SU-DHL-6 (cell line): Measurements from ENCODE around the gene LMNA.

ENCODE experiments used
- H2AFZ ChIP-seq: fragments of 200-600 bp; sonication (generic); 2 replicates; pipeline ENCODE4 v1.6.1; 2014; ENCODE audit warnings: low read depth, mild to moderate bottlenecking, moderate library complexity, mixed read lengths, antibody characterized with exemption, low read length; ENCODE audit not compliant: severe bottlenecking
- H3F3A ChIP-seq: fragments of 200-600 bp; shearing (Covaris generic); 2 replicates; pipeline ENCODE4 v1.6.0; 2016; ENCODE audit warnings: antibody characterized with exemption, mild to moderate bottlenecking; ENCODE audit not compliant: insufficient read depth
- H3K27ac ChIP-seq: fragments of 200-600 bp; sonication (generic); 2 replicates; pipeline ENCODE4 v1.5.1; 2016; ENCODE audit warnings: low read depth, mild to moderate bottlenecking, low read length, moderate library complexity, mixed read lengths
- H3K27me3 ChIP-seq: fragments of 200-600 bp; sonication (generic), shearing (Covaris generic); 2 replicates; pipeline ENCODE4 v1.6.0; 2014; ENCODE audit warnings: mild to moderate bottlenecking, low read length
- H3K36me3 ChIP-seq: fragments of 200-600 bp; sonication (generic); 2 replicates; pipeline ENCODE4 v1.6.1; 2014; ENCODE audit warnings: mild to moderate bottlenecking, low read length, mixed read lengths
- H3K4me2 ChIP-seq: fragments of 300-600, 200-600 bp; shearing (Covaris generic), sonication (generic); 2 replicates; pipeline ENCODE4 v1.6.0; 2014; ENCODE audit warnings: low read length, low read depth, mild to moderate bottlenecking; ENCODE audit not compliant: poor library complexity, severe bottlenecking
- H3K4me3 ChIP-seq: fragments of 200-600 bp; sonication (generic); 2 replicates; pipeline ENCODE4 v1.5.1; 2014; ENCODE audit warnings: antibody characterized with exemption, low read length, mild to moderate bottlenecking, mixed read lengths; ENCODE audit not compliant: insufficient read depth, poor library complexity, severe bottlenecking
- H3K79me2 ChIP-seq: fragments of 200-600 bp; sonication (generic); 2 replicates; pipeline ENCODE4 v1.6.1; 2014; ENCODE audit warnings: mild to moderate bottlenecking, low read length, moderate library complexity; ENCODE audit not compliant: insufficient read depth
- H3K9ac ChIP-seq: fragments of 200-600 bp; sonication (generic); 2 replicates; pipeline ENCODE4 v1.7.0; 2014; ENCODE audit warnings: mild to moderate bottlenecking, low read length
- H3K9me2 ChIP-seq: fragments of 200-600 bp; sonication (generic); replicated peaks from 2 replicates; pipeline ENCODE4 v1.6.1; 2014; ENCODE audit warnings: low read length; ENCODE audit not compliant: insufficient read depth
- H3K9me3 ChIP-seq: fragments of 200-600 bp; sonication (generic); 2 replicates; pipeline ENCODE4 v1.6.1; 2014; ENCODE audit warnings: low read length, mixed read lengths; ENCODE audit not compliant: insufficient read depth
- H4K20me1 ChIP-seq: fragments of 200-600 bp; sonication (generic); 2 replicates; pipeline ENCODE4 v1.6.1; 2014; ENCODE audit warnings: low read depth, mild to moderate bottlenecking, antibody characterized with exemption, low read length, moderate library complexity, mixed read lengths
- EZH2phosphoT487 ChIP-seq: fragments of 200-600 bp; sonication (generic), shearing (Covaris generic); conservative IDR thresholded peaks from 2 replicates; pipeline ENCODE4 v1.6.1; 2018; ENCODE audit warnings: mild to moderate bottlenecking, antibody characterized with exemption, low read length, moderate library complexity, mixed read lengths
- TF ChIP-seq, protein P1 (sequence below): fragments of 200-600 bp; sonication (generic); IDR thresholded peaks from one replicate; pipeline ENCODE4 v1.5.1; 2017; ENCODE audit warnings: antibody characterized with exemption, mild to moderate bottlenecking, low read length, moderate library complexity; ENCODE audit not compliant: insufficient read depth, poor library complexity, severe bottlenecking

The LMNA gene

DNA sequence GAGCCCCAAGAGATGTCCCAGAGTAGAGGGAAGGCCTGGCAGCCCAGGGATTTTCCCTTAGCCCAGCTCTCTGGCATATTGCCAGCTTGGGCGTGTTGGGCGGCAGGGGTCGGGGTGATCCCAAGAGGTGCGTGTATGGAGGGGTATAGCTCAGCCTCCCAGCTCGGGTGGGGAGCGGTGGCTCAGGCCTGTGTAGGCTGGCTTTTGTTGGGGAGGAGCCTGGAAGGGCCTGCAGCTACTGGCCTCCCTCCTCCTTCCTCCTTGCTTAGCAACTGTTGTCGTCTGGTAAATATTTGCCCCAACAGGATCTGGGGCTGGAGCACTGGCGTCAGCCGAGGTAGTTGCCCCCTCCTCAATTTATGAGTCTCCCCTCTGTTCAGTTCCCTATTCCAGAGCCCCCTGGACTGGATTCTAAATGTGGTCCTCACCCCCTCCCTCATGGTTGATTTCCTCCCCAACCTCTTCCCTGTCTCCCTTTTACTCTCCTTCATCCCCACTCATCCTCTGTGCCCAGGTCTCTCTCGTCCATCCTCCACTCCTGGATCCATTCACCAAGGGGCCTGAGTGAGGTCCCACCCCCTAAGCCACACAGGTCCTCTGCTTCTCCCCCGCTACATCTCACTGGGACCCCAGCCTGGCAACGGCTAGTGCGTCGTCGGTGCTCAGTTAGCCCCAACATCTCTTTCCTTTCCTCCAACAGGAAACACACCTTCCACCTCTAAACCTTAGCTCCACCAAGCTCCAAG, 10.3 kb upstream of the LMNA start:
- H3K4me3 ChIP-seq = no peak overlapping the region
- H3K9ac ChIP-seq = no peak overlapping the region
- H3K9me3 ChIP-seq = no peaks in the 10 kb centered on the region
- no peaks in the 10 kb centered on the region for H3K36me3 ChIP-seq
- no peaks in the 10 kb centered on the region for H3K27me3 ChIP-seq
- no peak overlapping the region for H3K4me2 ChIP-seq
- H3F3A ChIP-seq = peaks cover 11% of the 10 kb centered on the region; the same call in 1 of the 2 replicates
- H3K27ac ChIP-seq = no peak overlapping the region
- H2AFZ ChIP-seq = no peak overlapping the region
- no peak for TF ChIP-seq EZH2phosphoT487
- TF ChIP-seq, protein P1, sequence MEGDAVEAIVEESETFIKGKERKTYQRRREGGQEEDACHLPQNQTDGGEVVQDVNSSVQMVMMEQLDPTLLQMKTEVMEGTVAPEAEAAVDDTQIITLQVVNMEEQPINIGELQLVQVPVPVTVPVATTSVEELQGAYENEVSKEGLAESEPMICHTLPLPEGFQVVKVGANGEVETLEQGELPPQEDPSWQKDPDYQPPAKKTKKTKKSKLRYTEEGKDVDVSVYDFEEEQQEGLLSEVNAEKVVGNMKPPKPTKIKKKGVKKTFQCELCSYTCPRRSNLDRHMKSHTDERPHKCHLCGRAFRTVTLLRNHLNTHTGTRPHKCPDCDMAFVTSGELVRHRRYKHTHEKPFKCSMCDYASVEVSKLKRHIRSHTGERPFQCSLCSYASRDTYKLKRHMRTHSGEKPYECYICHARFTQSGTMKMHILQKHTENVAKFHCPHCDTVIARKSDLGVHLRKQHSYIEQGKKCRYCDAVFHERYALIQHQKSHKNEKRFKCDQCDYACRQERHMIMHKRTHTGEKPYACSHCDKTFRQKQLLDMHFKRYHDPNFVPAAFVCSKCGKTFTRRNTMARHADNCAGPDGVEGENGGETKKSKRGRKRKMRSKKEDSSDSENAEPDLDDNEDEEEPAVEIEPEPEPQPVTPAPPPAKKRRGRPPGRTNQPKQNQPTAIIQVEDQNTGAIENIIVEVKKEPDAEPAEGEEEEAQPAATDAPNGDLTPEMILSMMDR = no peak
- H3K79me2 ChIP-seq = no peaks in the 10 kb centered on the region
- H4K20me1 ChIP-seq = no peaks in the 10 kb centered on the region
- H3K9me2 ChIP-seq = no peaks in the 10 kb centered on the region

DNA sequence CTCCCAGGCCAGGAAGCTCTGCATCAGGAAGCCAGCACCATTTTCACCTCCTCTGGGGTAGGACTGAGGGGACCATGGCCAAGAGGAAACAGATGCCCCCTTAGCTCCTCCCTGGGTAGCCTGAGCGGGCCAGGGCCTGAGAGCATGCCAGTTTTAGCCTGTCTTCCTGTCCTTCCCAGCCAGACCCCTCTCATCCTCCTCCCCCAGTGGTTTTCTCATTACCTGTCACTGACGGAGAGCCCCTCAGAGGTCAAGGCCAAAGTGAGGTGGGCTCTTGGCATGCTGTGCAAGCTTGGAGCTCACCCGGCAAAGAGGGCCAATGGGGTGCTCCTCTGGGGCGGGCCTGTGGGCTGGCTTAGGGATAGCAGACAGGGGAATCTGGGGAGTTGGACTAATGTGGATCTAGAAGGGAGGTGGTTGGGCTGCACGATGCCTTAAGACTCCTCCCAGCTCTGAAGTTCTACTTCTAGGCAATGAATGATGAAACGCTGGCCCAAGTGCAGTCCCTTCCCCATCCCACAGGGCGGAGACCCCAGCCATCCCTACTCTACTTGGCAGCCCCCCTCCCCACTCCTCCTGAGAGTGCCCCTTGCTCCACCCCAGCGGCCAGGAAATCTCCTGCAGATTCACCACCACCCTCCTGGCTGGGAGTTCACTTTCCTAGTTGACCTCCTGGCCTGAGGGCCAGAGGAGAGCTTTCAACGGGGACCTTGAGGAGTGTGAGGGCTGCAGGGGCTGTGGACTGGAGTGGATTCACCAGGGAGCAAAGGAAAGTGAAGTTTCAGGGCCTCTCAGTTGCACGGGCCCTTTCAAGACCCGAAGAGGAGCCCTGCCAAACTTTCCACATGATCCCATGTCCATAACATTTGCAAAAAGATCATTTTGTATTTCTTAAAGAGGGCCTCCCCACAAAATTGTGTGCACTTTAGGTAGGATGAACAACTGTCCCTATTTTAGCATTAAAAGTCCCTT, 9.4 kb upstream of the LMNA start:
- Histone ChIP-seq H3K36me3 (no peaks in the 10 kb centered on the region), H2AFZ (peak overlapping the region; percentile 65), H3K9me3 (no peaks in the 10 kb centered on the region), H3F3A (peaks cover 11% of the 10 kb centered on the region; the same call in 1 of the 2 replicates), H3K9ac (peak overlapping the region; percentile 57), H3K79me2 (no peaks in the 10 kb centered on the region), H3K4me3 (peak overlapping the region; percentile 48), H4K20me1 (no peaks in the 10 kb centered on the region), H3K4me2 (peak overlapping the region; percentile 69), H3K27me3 (no peaks in the 10 kb centered on the region), H3K9me2 (no peaks in the 10 kb centered on the region), H3K27ac (no peak overlapping the region)
- TF ChIP-seq, protein P1 = no peak
- no peak for TF ChIP-seq EZH2phosphoT487

DNA sequence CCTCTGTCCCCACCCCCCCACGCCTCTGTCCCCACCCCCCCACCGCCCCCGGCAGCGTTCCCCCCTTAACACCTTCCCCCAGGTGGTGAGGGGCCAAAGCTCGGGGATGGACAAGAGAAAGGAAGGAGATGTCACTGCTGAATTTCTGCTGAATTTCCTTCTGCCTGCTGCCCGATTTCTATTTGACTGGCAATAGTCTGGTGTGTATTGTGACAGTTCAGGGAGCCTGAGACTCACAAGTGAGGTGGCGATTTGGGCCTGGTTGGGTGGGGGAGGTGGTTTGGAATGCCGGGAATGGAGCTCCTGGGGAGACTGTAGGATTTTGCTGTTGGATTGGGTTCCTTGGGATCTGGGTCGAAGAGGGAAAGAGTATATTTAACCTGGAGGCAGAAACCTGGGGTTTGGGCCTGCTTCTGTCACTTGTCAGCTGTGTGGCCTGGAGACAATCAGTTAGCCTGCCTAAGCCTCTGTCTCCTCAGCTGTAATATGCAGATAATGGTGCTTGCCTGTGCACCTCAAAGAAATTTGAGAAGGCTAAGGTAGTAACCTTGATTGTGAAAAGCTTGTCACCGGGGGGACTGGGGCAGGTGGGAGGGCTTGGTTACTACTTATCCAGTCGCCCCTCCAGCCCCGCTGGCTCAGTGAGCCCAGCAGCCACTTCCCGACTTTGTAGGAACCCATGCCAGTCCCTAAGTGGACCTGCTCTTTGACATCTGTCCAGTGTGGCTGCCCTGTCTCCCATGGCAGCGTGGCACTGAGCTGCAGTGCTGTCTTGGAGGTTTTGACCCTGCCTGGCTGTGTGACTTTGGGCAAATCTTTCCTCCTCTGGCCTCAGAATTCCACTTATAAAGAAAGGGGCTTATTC, 7.7 kb upstream of the LMNA start:
- Histone ChIP-seq H3K79me2 (no peaks in the 10 kb centered on the region), H3K9me2 (no peaks in the 10 kb centered on the region), H3K4me2 (peak overlapping the region; percentile 20), H4K20me1 (no peaks in the 10 kb centered on the region), H3K27ac (peak overlapping the region; percentile 45; the same call in 1 of the 2 replicates), H3K27me3 (no peaks in the 10 kb centered on the region), H3K4me3 (no peak overlapping the region), H2AFZ (no peak overlapping the region), H3K9ac (no peak overlapping the region), H3K9me3 (no peaks in the 10 kb centered on the region), H3F3A (peaks cover 11% of the 10 kb centered on the region; the same call in 1 of the 2 replicates), H3K36me3 (no peaks in the 10 kb centered on the region)
- TF ChIP-seq EZH2phosphoT487 = no peak
- TF ChIP-seq, protein P1 = no peak
